ENCODE results near the gene PDE4D. TPM values are rescaled to one million over a fixed set of nuclear protein-coding genes. Genes with fewer than 3 reads are reported as not detected.

Gene PDE4D
- total RNA-seq, 2 experiments from 2014 or later = 68.5 to 69.8 TPM

GRCh38 chr5:59140133-59140532 lies 753.4 kb downstream of the PDE4D start:
- intact Hi-C loops (cut with DNase I, micrococcal nuclease) = no loop called here
- no peak overlapping the region for H3K4me3 Mint-ChIP-seq
- ChIA-PET CTCF (no interaction called here), POLR2A (no interaction called here)
- no peaks in the 10 kb centered on the region for H3K9me3 Mint-ChIP-seq (ENCODE audit: low read depth)
- ATAC-seq (no peak), DNase-seq (no peak)
- no peaks in the 10 kb centered on the region for H3K36me3 Mint-ChIP-seq (ENCODE audit: low read depth)
- H3K27ac Mint-ChIP-seq = no peak overlapping the region
- peaks cover 4% of the 10 kb centered on the region for H3K4me1 Mint-ChIP-seq
- H3K27me3 Mint-ChIP-seq = no peaks in the 10 kb centered on the region

- ChIA-PET CTCF (no interaction called here), POLR2A (no interaction called here)
- H3K27ac Mint-ChIP-seq = no peak overlapping the region
- DNase-seq (no peak), ATAC-seq (peak; percentile 16)
- intact Hi-C loops (cut with DNase I, micrococcal nuclease) = no loop called here
- H3K4me1 Mint-ChIP-seq = peaks cover 5% of the 10 kb centered on the region
- no peaks in the 10 kb centered on the region for H3K36me3 Mint-ChIP-seq (ENCODE audit: low read depth)
- no peaks in the 10 kb centered on the region for H3K9me3 Mint-ChIP-seq (ENCODE audit: low read depth)
- no peaks in the 10 kb centered on the region for H3K27me3 Mint-ChIP-seq
- H3K4me3 Mint-ChIP-seq = no peak overlapping the region
Measured at GRCh38 chr5:59139695-59140094, 753.8 kb downstream of the PDE4D start.

- Mint-ChIP-seq H3K27ac (no peak overlapping the region), H3K9me3 (ENCODE audit: low read depth) (peaks cover 3% of the 10 kb centered on the region), H3K36me3 (ENCODE audit: low read depth) (no peaks in the 10 kb centered on the region), H3K27me3 (no peaks in the 10 kb centered on the region), H3K4me3 (no peak overlapping the region), H3K4me1 (peaks cover 7% of the 10 kb centered on the region)
- ATAC-seq (no peak), DNase-seq (no peak)
- ChIA-PET CTCF (interaction anchor here (1.2 to 1.3 kb wide), 2 partner anchors 10 to 36 kb away, joined by 3 to 8 read pairs; no protein-coding TSS in a partner anchor), POLR2A (no interaction called here)
- intact Hi-C loops (cut with DNase I, micrococcal nuclease) = no loop called here
Measured at GRCh38 chr5:59138509-59138908, 755.0 kb downstream of the PDE4D start.

DNA sequence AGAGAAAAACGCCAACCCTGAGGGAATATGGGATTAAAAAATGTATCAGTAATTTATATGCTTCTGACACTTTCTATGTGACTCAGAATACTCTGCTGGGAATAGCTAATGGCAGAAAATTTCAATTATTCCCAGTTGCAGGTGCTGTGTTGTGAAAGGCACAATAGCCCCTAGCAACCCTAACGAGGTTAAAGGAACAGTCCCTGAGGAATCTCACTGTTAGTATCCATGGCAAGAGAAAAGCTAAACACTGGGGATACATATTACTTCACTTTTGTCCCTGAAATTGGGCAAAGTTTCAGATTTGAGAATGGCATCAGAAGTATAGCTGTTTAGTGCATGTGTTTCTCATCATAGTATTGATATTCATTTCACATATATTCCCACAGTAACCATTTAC lies 755.7 kb downstream of the PDE4D start:
- Mint-ChIP-seq H3K27me3 (no peaks in the 10 kb centered on the region), H3K4me1 (peaks cover 7% of the 10 kb centered on the region), H3K27ac (no peak overlapping the region), H3K4me3 (no peak overlapping the region), H3K9me3 (ENCODE audit: low read depth) (peaks cover 3% of the 10 kb centered on the region), H3K36me3 (ENCODE audit: low read depth) (no peaks in the 10 kb centered on the region)
- DNase-seq (no peak), ATAC-seq (no peak)
- POLR2A ChIA-PET = no interaction called here
- intact Hi-C loops (cut with DNase I, micrococcal nuclease) = no loop called here
- CTCF ChIA-PET = interaction anchor here (1.2 to 1.5 kb wide), 3 partner anchors 10 to 50 kb away, joined by 3 to 8 read pairs (median 3); no protein-coding TSS in a partner anchor

GRCh38 chr5:59136549-59136948 lies 757.0 kb downstream of the PDE4D start:
- Mint-ChIP-seq H3K27me3 (no peaks in the 10 kb centered on the region), H3K9me3 (ENCODE audit: low read depth) (peaks cover 3% of the 10 kb centered on the region), H3K4me1 (peaks cover 16% of the 10 kb centered on the region), H3K27ac (no peak overlapping the region), H3K36me3 (ENCODE audit: low read depth) (no peaks in the 10 kb centered on the region), H3K4me3 (no peak overlapping the region)
- DNase-seq = no peak
- no peak for ATAC-seq
- ChIA-PET POLR2A (no interaction called here), CTCF (interaction anchor here (0.7 to 1.5 kb wide), 2 partner anchors 8 to 51 kb away, joined by 3 to 5 read pairs; no protein-coding TSS in a partner anchor)
- intact Hi-C loops (cut with DNase I, micrococcal nuclease) = no loop called here

GRCh38 chr5:59134471-59135163 lies 758.9 kb downstream of the PDE4D start:
- Mint-ChIP-seq H3K4me3 (no peak overlapping the region), H3K4me1 (peaks cover 30% of the 10 kb centered on the region), H3K36me3 (ENCODE audit: low read depth) (no peaks in the 10 kb centered on the region), H3K27me3 (no peaks in the 10 kb centered on the region), H3K27ac (no peak overlapping the region), H3K9me3 (ENCODE audit: low read depth) (peaks cover 3% of the 10 kb centered on the region)
- DNase-seq (peak; percentile 38), ATAC-seq (no peak)
- POLR2A ChIA-PET = interaction anchor here (0.9 to 1.0 kb wide), 2 partner anchors 95 to 99 kb away, joined by 4 read pairs; no protein-coding TSS in a partner anchor
- CTCF ChIA-PET = interaction anchor here (0.7 to 1.1 kb wide), 6 partner anchors 39 to 248 kb away, joined by 3 to 5 read pairs (median 4); no protein-coding TSS in a partner anchor
- intact Hi-C loops (cut with DNase I, micrococcal nuclease) = no loop called here

GRCh38 chr5:59133764-59134261 lies 759.7 kb downstream of the PDE4D start:
- intact Hi-C loops (cut with DNase I, micrococcal nuclease) = no loop called here
- ATAC-seq (no peak), DNase-seq (no peak)
- H3K9me3 Mint-ChIP-seq (ENCODE audit: low read depth) = peaks cover 3% of the 10 kb centered on the region
- H3K27ac Mint-ChIP-seq = no peak overlapping the region
- H3K4me1 Mint-ChIP-seq = peaks cover 32% of the 10 kb centered on the region
- no peaks in the 10 kb centered on the region for H3K36me3 Mint-ChIP-seq (ENCODE audit: low read depth)
- ChIA-PET POLR2A (no interaction called here), CTCF (interaction anchor here (0.6 to 1.0 kb wide), 4 partner anchors 10 to 247 kb away, joined by 3 to 5 read pairs (median 4); no protein-coding TSS in a partner anchor)
- H3K27me3 Mint-ChIP-seq = no peaks in the 10 kb centered on the region
- H3K4me3 Mint-ChIP-seq = no peak overlapping the region

GRCh38 chr5:59132131-59132530 lies 761.4 kb downstream of the PDE4D start:
- intact Hi-C loops (cut with DNase I, micrococcal nuclease) = no loop called here
- H3K4me1 Mint-ChIP-seq = peaks cover 32% of the 10 kb centered on the region
- H3K4me3 Mint-ChIP-seq = no peak overlapping the region
- ATAC-seq (no peak), DNase-seq (no peak)
- H3K27me3 Mint-ChIP-seq = no peaks in the 10 kb centered on the region
- ChIA-PET POLR2A (no interaction called here), CTCF (interaction anchor here (1.1 to 1.2 kb wide), 3 partner anchors 12 to 91 kb away, joined by 3 to 4 read pairs (median 3); no protein-coding TSS in a partner anchor)
- H3K36me3 Mint-ChIP-seq (ENCODE audit: low read depth) = no peaks in the 10 kb centered on the region
- H3K9me3 Mint-ChIP-seq (ENCODE audit: low read depth) = peaks cover 3% of the 10 kb centered on the region
- H3K27ac Mint-ChIP-seq = no peak overlapping the region

GRCh38 chr5:59130431-59130830 lies 763.1 kb downstream of the PDE4D start:
- Mint-ChIP-seq H3K9me3 (ENCODE audit: low read depth) (peaks cover 3% of the 10 kb centered on the region), H3K36me3 (ENCODE audit: low read depth) (no peaks in the 10 kb centered on the region), H3K27ac (no peak overlapping the region), H3K4me1 (peaks cover 32% of the 10 kb centered on the region), H3K4me3 (no peak overlapping the region), H3K27me3 (no peaks in the 10 kb centered on the region)
- intact Hi-C loops (cut with DNase I, micrococcal nuclease) = no loop called here
- DNase-seq (no peak), ATAC-seq (no peak)
- ChIA-PET CTCF (interaction anchor here (0.8 to 5.4 kb wide), 3 partner anchors 10 to 96 kb away, joined by 5 to 55 read pairs (median 8); no protein-coding TSS in a partner anchor), POLR2A (no interaction called here)

- Mint-ChIP-seq H3K4me3 (no peak overlapping the region), H3K9me3 (ENCODE audit: low read depth) (peaks cover under 1% of the 10 kb centered on the region), H3K36me3 (ENCODE audit: low read depth) (no peaks in the 10 kb centered on the region), H3K27ac (no peak overlapping the region), H3K27me3 (no peaks in the 10 kb centered on the region), H3K4me1 (peaks cover 25% of the 10 kb centered on the region)
- DNase-seq (no peak), ATAC-seq (no peak)
- ChIA-PET POLR2A (interaction anchor here (1.9 to 2.2 kb wide), 2 partner anchors 89 to 93 kb away, joined by 8 to 10 read pairs; no protein-coding TSS in a partner anchor), CTCF (interaction anchor here (0.9 to 5.4 kb wide), 14 partner anchors 8 to 237 kb away, joined by 3 to 55 read pairs (median 5); no protein-coding TSS in a partner anchor)
- intact Hi-C loops (cut with DNase I, micrococcal nuclease) = loop anchor here in 1 of 2 experiments (5.0 kb wide), 3 partner anchors 44 to 1951 kb away; no protein-coding TSS in a partner anchor
Measured at GRCh38 chr5:59128646-59129290, 764.8 kb downstream of the PDE4D start.

All from activated CD4-positive, alpha-beta T cell treated with anti-CD3 and anti-CD28 coated beads for 36 hours (primary cell).